HG03095 (cell line): ENCODE results near the gene SNRNP48.

Experiments used
- ATAC-seq: cut with Tn5 transposase; IDR thresholded peaks from one replicate; pipeline ENCODE4 v1.9.1; 2021; ENCODE audit warnings: moderate library complexity; ENCODE audit not compliant: unreplicated experiment

SNRNP48 gene

GRCh38 chr6:7558781-7559180, 31.2 kb upstream of the SNRNP48 start:
- no peak for ATAC-seq

- no peak for ATAC-seq
These were observed 30.8 kb upstream of the SNRNP48 start for GRCh38 chr6:7559196-7559595.

DNA sequence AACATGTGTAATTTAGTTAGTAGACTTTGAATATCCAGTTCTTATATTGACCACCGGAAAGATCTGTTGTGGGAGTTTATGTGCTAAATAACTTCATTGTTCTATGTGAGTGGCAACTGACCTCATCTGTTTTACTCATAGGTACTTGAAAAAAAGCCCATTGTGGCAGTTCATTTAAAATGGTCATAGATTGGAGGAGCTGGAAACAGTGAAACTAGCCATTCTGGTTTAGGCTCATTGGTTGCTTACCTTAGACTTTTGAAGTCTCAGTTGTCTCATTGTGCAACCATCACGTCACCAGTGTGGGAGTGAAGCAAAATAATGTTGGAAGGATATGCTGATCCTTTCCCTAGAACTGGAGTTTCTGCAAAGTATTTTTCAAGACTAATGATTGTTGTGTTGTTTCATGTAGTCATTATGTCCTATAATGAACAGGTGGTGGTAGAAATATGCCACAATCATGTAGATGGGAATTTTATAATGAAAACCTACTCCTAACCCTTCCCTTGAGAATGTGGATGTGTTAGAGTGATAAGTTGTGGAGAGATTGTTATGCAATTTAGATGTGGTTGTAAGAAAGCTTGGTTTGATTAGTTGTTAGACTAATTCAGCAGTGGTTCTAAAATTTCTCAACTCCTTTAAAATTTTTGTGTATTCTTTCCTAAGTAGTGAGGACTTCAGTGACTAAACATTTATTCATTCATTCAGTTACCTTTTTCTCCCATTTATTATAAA, 30.2 kb upstream of the SNRNP48 start:
- no peak for ATAC-seq

DNA sequence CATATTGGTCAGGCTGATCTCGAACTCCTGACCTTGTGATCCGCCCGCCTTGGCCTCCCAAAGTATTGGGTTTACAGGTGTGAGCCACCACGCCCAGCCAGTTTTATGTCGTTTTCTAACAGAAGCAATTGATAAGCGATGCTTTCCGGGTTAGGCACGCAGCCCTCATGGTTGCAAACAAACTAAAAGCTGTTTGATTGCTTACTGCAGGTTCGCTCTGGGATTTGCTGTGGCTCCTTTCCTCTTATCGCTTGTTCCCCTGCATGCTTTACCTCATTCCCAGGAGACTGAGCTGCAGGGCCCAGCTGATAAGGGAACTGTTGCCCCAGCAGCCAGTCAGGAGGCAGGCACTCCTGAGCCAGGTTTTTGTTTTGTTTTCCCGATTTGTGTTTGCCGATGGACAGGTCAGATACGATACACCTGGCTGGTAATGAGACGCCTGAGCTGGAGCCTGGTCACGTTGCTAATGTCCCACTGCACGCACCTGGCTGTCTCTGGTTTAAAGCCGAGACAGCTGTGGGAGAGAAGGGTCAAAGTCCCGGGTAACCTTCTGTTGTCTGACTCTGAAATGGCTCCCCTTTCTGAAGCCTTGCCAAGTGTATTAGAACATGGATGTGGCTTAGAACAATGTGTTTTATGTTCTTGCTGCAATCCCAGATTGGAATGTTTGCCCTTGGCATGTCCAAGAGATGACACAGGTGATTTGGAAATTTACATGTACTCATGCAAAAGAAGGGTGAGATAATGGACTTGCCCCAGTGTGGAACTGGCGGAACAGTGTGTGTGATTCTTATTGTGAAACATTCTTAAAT, 28.6 kb upstream of the SNRNP48 start:
- ATAC-seq, result no peak

GRCh38 chr6:7562769-7563168, 27.2 kb upstream of the SNRNP48 start:
- ATAC-seq, result no peak

GRCh38 chr6:7566107-7566506, 23.9 kb upstream of the SNRNP48 start:
- ATAC-seq, result no peak

- no peak for ATAC-seq
These were observed 23.3 kb upstream of the SNRNP48 start for GRCh38 chr6:7566617-7567173.

GRCh38 chr6:7568021-7568420, 22.0 kb upstream of the SNRNP48 start:
- no peak for ATAC-seq

- no peak for ATAC-seq
These were observed 20.9 kb upstream of the SNRNP48 start for GRCh38 chr6:7569082-7569481.

DNA sequence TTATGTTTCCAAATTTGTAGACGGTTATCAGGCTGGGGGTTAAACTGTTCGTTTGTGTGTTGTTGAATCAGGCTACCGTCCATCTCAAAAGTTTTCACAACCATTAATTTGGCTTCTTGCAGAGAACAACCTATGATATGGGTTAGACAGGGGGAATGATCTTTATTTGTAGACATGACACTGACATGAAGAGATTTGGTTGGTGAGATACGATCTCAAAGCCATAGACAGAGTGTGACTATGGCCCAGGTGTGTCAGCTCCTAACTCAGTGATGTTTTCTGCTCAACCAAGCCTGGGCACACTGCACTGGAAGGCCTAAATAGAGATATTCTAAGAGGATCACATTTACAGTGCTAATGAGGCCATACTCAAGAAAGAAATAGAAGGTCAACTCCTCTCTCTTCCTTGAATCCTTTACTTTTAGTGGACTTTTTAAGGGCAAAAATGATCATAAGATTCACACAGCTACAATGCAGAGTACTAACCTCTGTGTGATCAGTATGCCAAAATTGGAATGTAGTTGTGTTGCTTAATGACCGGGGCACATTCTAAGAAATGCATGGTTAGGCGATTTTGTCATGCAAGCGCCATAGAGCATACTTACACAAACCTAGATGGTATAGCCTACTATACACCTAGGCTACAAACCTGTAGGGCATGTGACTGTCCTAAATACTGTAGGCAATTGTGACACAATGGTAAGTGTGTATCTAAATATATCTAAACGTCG, 17.6 kb upstream of the SNRNP48 start:
- ATAC-seq, result no peak

DNA sequence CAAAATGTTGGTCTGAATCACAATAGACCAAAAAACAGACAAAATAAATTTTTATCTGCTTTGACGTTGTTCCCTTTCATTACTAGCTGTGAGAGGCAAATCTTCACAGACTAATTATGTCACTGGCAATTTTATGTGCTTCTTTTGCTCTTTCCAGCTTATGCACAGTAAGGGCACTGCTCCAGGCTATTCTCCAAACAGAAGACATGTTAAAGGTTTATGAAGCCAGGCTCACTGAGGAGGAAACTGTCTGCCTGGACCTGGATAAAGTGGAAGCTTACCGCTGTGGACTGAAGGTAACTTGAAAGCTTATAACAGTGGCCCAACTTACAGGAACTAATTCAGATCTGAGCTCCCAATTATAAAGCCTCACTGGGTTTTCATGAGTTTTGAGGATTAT, 15.5 kb upstream of the SNRNP48 start:
- ATAC-seq, result no peak

- ATAC-seq, result no peak
These were observed 11.5 kb upstream of the SNRNP48 start for GRCh38 chr6:7578516-7578915.

- no peak for ATAC-seq
These were observed 11.1 kb upstream of the SNRNP48 start for GRCh38 chr6:7578931-7579330.

- ATAC-seq, result no peak
These were observed 10.1 kb upstream of the SNRNP48 start for GRCh38 chr6:7579851-7580250.

DNA sequence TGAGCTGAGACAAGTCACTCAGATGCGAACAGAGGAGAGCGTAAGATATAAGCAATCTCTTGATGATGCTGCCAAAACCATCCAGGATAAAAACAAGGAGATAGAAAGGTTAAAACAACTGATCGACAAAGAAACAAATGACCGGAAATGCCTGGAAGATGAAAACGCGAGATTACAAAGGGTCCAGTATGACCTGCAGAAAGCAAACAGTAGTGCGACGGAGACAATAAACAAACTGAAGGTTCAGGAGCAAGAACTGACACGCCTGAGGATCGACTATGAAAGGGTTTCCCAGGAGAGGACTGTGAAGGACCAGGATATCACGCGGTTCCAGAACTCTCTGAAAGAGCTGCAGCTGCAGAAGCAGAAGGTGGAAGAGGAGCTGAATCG, 9.5 kb upstream of the SNRNP48 start:
- no peak for ATAC-seq

GRCh38 chr6:7580927-7581618, 8.9 kb upstream of the SNRNP48 start:
- no peak for ATAC-seq

DNA sequence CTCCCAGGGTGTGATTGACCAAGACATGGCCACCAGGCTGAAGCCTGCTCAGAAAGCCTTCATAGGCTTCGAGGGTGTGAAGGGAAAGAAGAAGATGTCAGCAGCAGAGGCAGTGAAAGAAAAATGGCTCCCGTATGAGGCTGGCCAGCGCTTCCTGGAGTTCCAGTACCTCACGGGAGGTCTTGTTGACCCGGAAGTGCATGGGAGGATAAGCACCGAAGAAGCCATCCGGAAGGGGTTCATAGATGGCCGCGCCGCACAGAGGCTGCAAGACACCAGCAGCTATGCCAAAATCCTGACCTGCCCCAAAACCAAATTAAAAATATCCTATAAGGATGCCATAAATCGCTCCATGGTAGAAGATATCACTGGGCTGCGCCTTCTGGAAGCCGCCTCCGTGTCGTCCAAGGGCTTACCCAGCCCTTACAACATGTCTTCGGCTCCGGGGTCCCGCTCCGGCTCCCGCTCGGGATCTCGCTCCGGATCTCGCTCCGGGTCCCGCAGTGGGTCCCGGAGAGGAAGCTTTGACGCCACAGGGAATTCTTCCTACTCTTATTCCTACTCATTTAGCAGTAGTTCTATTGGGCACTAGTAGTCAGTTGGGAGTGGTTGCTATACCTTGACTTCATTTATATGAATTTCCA, 4.6 kb upstream of the SNRNP48 start:
- ATAC-seq, result no peak

GRCh38 chr6:7587631-7588100, 2.3 kb upstream of the SNRNP48 start:
- no peak for ATAC-seq

- ATAC-seq, result no peak
These were observed 1.5 kb upstream of the SNRNP48 start for GRCh38 chr6:7588506-7588905.

DNA sequence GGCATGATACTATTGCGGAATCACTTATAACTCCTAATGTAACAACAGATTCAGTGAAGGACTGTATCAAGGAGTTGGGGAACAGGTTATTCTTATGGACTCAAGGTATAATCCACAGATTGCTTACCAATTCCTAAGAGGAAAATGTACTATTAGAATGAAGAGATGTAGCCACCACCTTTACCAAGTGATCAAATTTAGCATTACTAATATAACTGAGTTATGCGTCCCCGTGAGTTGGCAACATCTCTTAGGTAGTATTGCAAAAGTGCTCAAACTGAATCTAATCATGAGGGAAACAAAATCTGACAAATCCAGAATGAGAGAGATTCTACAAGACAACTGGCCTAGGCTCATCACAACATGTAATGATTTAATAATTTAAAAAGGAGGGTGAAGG, 777 bp upstream of the SNRNP48 start:
- ATAC-seq, result no peak
